ENCODE measurements around the gene FKBP2.

Gene FKBP2

GRCh38 chr11:64249038-64249437 is 8.1 kb downstream of the FKBP2 start:
- no peak for DNase-seq (ENCODE audit: low read depth in 2 of 2)

GRCh38 chr11:64249563-64250414 is 8.9 kb downstream of the FKBP2 start:
- no peak for DNase-seq (ENCODE audit: low read depth in 2 of 2)

- DNase-seq (ENCODE audit: low read depth in 2 of 2), result no peak
Observed at GRCh38 chr11:64250415-64251015, 9.6 kb downstream of the FKBP2 start.

DNA sequence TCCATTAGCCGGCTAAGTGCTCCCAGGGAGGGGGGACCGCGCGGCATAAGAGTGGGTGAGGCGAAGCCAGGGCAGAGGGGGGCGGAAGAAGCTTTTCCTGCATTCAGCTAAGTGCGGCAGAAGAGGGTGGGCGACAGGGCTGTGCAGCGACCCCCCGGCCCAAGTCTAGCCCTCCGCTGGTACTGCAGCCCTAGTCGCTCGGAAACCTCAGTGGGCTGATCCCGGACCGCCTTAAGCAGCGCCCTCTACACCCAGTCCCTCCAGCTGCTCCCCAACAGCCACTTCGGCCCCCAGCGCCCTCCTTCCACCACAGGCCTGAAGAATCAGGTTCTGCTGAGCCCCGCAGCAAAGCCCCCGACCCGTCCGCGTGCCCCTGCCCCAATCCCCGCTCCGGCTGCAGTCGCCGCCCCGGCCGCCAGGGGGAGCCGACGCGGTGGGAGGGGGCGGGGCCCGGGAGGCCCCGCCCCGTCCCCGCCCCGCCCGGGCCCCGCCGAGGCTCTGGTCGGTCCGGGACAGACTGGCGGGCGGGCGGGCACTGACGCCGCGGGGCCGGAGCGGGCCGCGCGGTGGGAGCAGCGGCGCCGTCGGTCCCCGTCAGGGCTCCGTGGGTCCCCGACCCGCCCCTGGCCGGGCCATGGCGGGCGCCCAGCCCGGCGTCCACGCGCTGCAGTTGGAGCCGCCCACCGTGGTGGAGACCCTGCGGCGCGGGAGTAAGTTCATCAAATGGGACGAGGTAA is 10.3 kb downstream of the FKBP2 start, which contains the start of gene PLCB3:
Gene PLCB3, plus strand, starts transcription at position 515 of the 737 bp plus-strand sequence. Its CDS starts 120 bp downstream, at position 635.
- DNase-seq (ENCODE audit: low read depth in 2 of 2), result peak in 1 of 2 donors; percentile 47

DNA sequence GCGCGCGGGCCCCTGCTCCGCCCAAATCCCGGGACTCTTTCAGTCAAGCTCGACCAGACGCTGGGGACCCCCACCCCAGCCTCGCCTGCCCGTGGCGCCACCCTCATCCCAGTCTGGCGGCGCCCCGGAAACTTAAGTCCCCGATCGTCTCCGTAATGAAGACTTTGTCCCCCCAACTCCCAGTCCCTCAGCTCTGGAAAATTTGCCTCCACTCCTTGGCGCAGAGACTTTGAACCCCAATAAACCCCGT is 10.8 kb downstream of the FKBP2 start:
- DNase-seq (ENCODE audit: low read depth in 2 of 2), result no peak

DNA sequence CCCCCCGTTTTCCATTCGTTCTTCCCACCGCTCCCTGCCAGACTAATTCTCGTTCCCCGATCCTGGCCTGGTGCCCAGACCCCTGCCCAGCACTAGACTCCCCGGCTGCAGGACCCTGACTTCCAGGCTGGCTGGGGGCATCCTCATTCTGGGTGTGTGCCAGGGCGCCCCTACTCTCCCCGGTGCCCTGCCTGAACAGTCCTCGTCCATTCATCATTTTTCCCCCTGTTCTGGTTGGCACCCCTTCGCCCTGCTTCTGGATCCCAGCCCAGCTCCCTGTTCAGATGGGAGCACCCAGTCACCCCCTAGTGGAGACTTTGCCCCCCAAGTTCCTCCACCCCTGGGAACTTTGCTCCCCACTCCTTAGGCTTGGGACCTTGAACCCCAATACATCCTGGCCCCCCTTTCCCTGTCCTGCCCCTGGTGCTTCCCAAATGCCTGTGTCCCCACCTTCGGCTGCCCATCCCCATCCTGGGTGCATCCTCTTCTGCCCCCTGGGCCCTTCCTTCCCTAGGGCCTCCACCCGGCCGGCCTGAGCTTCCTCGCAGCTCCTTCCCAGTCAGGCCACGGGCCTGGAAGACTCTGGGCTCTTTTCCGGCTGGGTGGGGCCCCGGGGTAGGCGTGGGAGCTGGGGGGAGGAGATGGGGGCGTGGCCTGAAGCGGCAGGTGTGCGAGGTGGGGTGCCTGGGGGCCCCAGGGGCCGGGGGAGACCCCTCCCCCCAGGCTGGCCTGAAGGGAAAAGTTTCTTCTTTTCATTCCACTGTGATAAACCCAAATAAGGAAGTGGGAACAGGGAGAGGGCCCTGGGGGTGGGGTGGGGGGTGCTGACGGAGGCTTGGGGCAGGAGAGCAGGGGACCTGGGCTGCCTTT is 11.3 kb downstream of the FKBP2 start:
- no peak for DNase-seq (ENCODE audit: low read depth in 2 of 2)

DNA sequence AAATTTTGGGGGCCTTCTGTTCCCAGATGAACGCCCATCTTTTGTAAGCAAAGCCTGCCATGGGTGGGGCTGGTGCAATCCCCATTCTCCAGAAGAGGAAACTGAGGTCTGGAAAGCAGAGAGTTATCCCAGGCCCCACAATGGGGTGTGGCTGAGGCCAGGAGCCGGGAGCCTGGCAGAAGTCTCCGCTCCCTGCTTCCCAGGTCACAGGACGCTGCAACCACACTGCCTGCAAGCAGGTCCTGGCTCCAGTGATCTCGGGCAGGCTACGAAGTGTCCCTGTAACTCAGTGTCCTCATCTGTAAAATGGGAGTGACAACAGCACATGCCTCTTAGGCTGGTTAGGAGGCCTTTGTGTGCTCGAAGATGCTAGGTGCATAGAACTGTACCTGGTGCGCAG is 12.1 kb downstream of the FKBP2 start:
- DNase-seq (ENCODE audit: low read depth in 2 of 2), result no peak

GRCh38 chr11:64253481-64253880 is 12.6 kb downstream of the FKBP2 start:
- no peak for DNase-seq (ENCODE audit: low read depth in 2 of 2)

GRCh38 chr11:64254326-64254725 is 13.4 kb downstream of the FKBP2 start:
- no peak for DNase-seq (ENCODE audit: low read depth in 2 of 2)

DNA sequence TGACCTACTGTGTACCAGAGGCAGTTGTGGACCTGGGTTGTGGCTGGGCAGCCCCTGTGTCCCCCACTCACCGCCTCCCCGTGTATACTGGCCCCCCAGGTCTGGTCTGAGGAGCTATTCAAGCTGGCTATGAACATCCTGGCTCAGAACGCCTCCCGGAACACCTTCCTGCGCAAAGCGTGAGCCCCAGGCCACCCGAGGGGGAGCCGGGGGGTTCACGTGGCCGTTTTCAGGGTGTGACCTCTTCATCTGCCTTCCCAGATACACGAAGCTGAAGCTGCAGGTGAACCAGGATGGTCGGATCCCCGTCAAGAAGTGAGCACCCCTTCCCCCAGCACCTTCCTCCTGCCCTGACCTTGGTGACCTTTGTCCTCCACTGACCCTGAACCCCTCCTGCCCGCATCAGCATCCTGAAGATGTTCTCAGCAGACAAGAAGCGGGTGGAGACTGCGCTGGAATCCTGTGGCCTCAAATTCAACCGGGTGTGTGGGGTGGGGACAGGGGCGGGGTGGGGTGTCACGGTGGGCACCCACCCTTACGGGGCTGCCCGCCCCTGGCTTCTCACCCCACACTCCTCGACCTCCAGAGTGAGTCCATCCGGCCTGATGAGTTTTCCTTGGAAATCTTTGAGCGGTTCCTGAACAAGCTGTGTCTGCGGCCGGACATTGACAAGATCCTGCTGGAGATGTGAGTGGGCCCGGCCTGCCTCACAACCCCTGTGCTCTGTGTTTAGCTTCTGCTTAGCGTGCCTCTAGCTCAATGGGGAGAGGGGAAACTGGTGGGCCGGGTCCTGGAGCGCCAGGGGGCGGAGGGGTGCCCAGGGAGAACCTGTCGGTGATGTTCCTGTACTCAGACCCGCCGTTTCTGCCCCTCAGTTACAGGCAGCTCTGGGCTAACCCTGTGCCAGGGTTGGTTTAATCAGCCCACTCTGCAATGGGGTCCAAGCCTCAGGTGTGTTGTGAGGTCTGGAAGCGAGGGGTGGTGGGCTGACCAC is 14.5 kb downstream of the FKBP2 start:
- DNase-seq (ENCODE audit: low read depth in 2 of 2), result no peak

GRCh38 chr11:64256300-64256699 is 15.4 kb downstream of the FKBP2 start:
- no peak for DNase-seq (ENCODE audit: low read depth in 2 of 2)

DNA sequence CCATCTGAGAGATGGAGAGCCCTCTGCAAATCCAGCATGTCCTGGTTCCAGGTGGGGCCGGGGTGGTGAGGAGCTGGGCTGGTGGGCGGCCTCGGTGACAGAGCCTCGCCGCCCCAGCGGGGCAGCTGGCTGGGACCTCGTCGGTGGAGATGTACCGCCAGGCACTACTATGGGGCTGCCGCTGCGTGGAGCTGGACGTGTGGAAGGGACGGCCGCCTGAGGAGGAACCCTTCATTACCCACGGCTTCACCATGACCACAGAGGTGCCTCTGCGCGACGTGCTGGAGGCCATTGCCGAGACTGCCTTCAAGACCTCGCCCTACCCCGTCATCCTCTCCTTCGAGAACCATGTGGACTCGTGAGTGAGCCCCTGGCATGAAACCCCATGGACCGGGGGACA is 17.5 kb downstream of the FKBP2 start:
- no peak for DNase-seq (ENCODE audit: low read depth in 2 of 2)

GRCh38 chr11:64258946-64259532 is 18.1 kb downstream of the FKBP2 start:
- no peak for DNase-seq (ENCODE audit: low read depth in 2 of 2)

GRCh38 chr11:64259533-64260067 is 18.7 kb downstream of the FKBP2 start:
- no peak for DNase-seq (ENCODE audit: low read depth in 2 of 2)

DNA sequence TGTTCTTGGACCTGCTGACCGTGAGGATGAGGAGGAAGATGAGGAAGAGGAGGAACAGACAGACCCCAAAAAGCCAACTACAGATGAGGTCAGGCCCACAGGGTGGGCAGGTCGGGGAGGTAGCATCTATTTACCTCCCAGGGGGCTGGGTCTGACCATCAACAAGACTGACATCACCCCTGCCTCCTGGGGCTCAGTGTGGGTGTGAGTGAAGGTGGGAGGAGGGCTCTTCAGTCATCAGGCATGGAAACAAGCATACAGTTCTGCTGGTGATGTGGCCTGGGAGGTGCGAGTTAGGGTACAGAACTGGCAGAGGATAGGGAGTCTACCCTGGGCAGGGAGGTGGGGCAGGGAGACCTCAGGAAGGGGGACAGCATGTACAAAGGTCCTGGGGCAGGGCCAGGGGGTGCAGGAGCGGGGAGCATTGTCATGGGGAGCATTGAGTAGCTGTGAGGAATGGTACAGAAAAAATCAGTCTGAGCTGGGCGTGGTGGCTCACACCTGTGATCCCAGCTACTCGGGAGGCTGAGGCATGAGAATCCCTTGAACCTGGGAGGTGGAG is 19.3 kb downstream of the FKBP2 start:
- DNase-seq (ENCODE audit: low read depth in 2 of 2), result no peak

DNA sequence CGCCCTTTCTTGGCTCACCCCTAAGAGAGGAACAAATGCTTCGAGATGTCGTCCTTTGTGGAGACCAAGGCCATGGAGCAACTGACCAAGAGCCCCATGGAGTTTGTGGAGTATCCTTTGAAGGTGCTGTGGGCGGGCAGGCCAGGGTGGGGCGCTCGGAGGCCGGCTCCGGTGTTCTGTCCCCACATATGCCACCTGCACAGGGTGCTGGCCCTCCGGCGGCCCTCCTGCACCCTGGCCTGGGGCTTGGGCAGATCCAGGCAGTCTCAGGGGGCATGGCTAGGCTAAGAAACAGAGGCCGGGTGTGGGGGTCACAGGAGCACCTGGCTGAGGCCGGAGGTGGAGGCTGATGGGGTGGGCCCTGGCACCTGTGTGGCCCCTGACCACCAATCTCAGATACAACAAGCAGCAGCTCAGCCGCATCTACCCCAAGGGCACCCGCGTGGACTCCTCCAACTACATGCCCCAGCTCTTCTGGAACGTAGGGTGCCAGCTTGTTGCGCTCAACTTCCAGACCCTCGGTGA is 20.7 kb downstream of the FKBP2 start:
- no peak for DNase-seq (ENCODE audit: low read depth in 2 of 2)

DNA sequence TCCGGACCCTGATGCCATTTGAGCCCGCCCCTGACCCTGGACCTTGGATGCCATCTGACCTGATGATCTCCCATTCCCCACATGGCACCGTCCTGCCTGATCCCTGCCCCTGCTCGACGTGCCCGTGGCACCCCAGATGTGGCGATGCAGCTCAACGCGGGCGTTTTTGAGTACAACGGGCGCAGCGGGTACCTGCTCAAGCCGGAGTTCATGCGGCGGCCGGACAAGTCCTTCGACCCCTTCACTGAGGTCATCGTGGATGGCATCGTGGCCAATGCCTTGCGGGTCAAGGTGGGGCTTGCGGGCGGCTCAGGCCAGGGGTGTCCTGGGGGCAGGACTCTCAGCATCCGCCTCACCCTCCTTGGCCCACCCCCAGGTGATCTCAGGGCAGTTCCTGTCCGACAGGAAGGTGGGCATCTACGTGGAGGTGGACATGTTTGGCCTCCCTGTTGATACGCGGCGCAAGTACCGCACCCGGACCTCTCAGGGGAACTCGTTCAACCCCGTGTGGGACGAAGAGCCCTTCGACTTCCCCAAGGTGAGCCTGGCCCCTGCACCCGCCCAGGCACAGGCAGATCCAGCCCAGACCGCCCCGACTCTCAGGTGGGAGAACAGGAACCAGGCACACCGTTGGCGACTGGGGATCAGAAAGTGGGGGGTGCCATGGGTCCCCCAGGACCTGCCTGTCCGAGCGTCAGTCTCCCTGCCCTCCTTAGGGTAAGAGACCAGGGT is 21.5 kb downstream of the FKBP2 start:
- DNase-seq (ENCODE audit: low read depth in 2 of 2), result no peak

DNA sequence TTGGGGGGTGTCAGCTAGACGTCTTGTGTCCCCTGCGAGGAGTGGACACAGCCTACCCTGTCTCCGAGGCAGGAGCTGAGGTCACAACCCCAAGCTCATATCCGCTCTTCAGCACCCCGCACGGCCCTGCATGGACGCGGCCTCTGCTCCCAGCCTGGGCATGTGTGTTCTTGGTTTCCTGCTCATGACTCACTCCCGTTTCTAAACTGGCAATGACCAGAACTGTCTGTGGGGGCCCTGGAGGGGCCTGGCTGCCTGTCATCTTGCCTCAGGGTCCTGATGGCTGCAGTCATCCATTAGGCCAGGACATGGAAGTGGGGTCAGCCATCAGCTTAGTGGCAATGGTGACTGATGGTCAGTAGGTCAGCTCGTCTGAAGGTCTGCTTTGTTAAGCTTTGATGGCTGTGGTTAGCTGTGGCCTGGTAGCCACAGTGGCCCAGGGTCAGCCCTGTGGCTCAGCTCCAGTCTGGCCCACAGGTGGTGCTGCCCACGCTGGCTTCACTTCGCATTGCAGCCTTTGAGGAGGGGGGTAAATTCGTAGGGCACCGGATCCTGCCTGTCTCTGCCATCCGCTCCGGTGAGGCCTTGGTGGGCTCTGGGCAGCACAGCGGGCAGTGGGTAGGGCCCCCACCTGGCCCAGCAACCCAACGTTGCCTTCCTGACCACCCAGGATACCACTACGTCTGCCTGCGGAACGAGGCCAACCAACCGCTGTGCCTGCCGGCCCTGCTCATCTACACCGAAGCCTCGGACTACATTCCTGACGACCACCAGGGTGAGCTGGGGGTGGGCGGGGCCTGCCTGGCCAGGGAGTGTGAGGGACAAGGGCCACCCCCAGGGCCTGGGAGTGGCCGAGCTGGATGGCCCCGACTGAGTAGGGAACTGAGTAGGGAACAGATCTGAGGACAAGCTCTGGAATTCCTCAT is 22.4 kb downstream of the FKBP2 start:
- no peak for DNase-seq (ENCODE audit: low read depth in 2 of 2)

All from activated CD4-positive, alpha-beta T cell treated with anti-CD3 and anti-CD28 coated beads for 24 hours (primary cell).